ENCODE data around the gene GPR35. TPM values are rescaled to one million over a fixed set of nuclear protein-coding genes. Genes with fewer than 3 reads are reported as not detected.

GPR35 gene
- polyA plus RNA-seq, 3 donors = 30.6 to 37.8 (median 36.3) TPM

DNA sequence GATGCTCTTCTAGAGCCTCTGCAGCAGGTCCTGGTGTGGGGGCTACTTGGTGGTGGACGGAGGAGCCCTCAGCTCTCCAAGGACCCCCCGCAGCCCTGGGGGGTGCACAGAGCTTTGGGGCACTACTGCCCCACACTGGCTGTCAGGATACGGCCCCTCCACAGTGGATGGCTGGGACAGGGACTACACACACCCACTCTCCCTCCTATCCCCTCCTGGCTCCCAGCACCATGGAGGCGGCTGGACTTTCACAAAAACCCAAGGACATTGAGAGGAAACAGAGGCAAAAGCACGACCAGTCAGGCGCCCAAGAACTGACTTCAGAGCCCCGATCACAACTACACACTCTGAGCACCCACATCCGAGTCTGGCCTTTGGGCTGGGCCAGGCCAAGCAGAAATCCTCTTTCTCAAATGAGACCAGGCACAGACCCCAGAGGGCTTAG lies 12.6 kb downstream of the GPR35 start:
- Histone ChIP-seq H3K27me3 (ENCODE audit: control insufficient read depth in 2 of 2, insufficient read depth in 2 of 2, low read length in 2 of 2) (no peaks in the 10 kb centered on the region), H3K4me3 (replicated peaks in 1 of 3; ENCODE audit: low read depth in 2 of 3, low read length in 3 of 3) (no peak overlapping the region), H3K27ac (ENCODE audit: low read depth in 1 of 2, low read length in 2 of 2) (no peak overlapping the region), H3K9ac (ENCODE audit: insufficient read depth, low read length, poor library complexity, severe bottlenecking) (no peak overlapping the region), H4K20me1 (ENCODE audit: insufficient read depth, low read length) (no peaks in the 10 kb centered on the region), H3K9me3 (replicated peaks in 1 of 2; ENCODE audit: control insufficient read depth in 1 of 2, insufficient read depth in 1 of 2, low read length in 2 of 2) (peaks cover 8 to 18% of the 10 kb centered on the region in 2 donors), H2AFZ (ENCODE audit: insufficient read depth, low read depth, low read length, poor library complexity, severe bottlenecking) (no peak overlapping the region), H3K36me3 (replicated peaks in 1 of 2; ENCODE audit: control insufficient read depth in 1 of 2, insufficient read depth in 2 of 2, low read length in 2 of 2) (no peaks in the 10 kb centered on the region), H3K4me2 (replicated peaks; ENCODE audit: extremely low read depth, low read length, poor library complexity, severe bottlenecking) (no peak overlapping the region), H3K79me2 (ENCODE audit: insufficient read depth, low read length) (no peaks in the 10 kb centered on the region), H3K4me1 (ENCODE audit: control insufficient read depth in 1 of 2, insufficient read depth in 2 of 2, low read length in 2 of 2) (peaks cover 8 to 20% of the 10 kb centered on the region in 2 donors)
- Mint-ChIP-seq H3K36me3 (peaks cover 0 to 3% of the 10 kb centered on the region in 2 donors), H3K4me1 (peaks cover 12% of the 10 kb centered on the region), H3K9me3 (peaks cover 12 to 39% (median 22%) of the 10 kb centered on the region in 7 donors), H3K27me3 (ENCODE audit: low read depth in 3 of 3) (peaks cover 3 to 10% (median 7%) of the 10 kb centered on the region in 3 donors), H3K27ac (peak overlapping the region in 2 of 7 donors; percentile 4 to 12), H3K4me3 (no peak overlapping the region)
- no peak for TF ChIP-seq CTCF (IDR thresholded peaks at IDR 0.05)
- intact Hi-C loops (cut with micrococcal nuclease) = no loop called here
- DNase-seq = no peak
- WGBS (ENCODE audit: insufficient coverage) = 89% methylated on average over 8 of the region's 8 CpGs

GRCh38 chr2:240638512-240639160 lies 13.4 kb downstream of the GPR35 start:
- no peak overlapping the region for H3K4me3 Mint-ChIP-seq
- no peak overlapping the region for H3K4me3 ChIP-seq (replicated peaks in 1 of 3; ENCODE audit: low read depth in 2 of 3, low read length in 3 of 3)
- no peak overlapping the region for H2AFZ ChIP-seq (ENCODE audit: insufficient read depth, low read depth, low read length, poor library complexity, severe bottlenecking)
- H3K27ac ChIP-seq (ENCODE audit: low read depth in 1 of 2, low read length in 2 of 2) = no peak overlapping the region
- H3K27ac Mint-ChIP-seq = peak overlapping the region in 1 of 7 donors; percentile 4
- peaks cover 0 to 2% of the 10 kb centered on the region in 2 donors for H3K36me3 Mint-ChIP-seq
- H3K9ac ChIP-seq (ENCODE audit: insufficient read depth, low read length, poor library complexity, severe bottlenecking) = no peak overlapping the region
- intact Hi-C loops (cut with micrococcal nuclease) = no loop called here
- DNase-seq = peak in 1 of 3 donors; percentile 1
- 89% methylated on average over 14 of the region's 18 CpGs for WGBS (ENCODE audit: insufficient coverage)
- no peak for TF ChIP-seq CTCF (IDR thresholded peaks at IDR 0.05)
- no peaks in the 10 kb centered on the region for H3K27me3 ChIP-seq (ENCODE audit: control insufficient read depth in 2 of 2, insufficient read depth in 2 of 2, low read length in 2 of 2)
- H3K9me3 Mint-ChIP-seq = peaks cover 6 to 32% (median 14%) of the 10 kb centered on the region in 7 donors
- H4K20me1 ChIP-seq (ENCODE audit: insufficient read depth, low read length) = no peaks in the 10 kb centered on the region
- H3K4me2 ChIP-seq (replicated peaks; ENCODE audit: extremely low read depth, low read length, poor library complexity, severe bottlenecking) = no peak overlapping the region
- H3K27me3 Mint-ChIP-seq (ENCODE audit: low read depth in 3 of 3) = peaks cover 6 to 8% (median 7%) of the 10 kb centered on the region in 3 donors
- no peaks in the 10 kb centered on the region for H3K79me2 ChIP-seq (ENCODE audit: insufficient read depth, low read length)
- peaks cover 6 to 16% of the 10 kb centered on the region in 2 donors for H3K9me3 ChIP-seq (replicated peaks in 1 of 2; ENCODE audit: control insufficient read depth in 1 of 2, insufficient read depth in 1 of 2, low read length in 2 of 2)
- peaks cover 12% of the 10 kb centered on the region for H3K4me1 Mint-ChIP-seq
- peaks cover 8 to 20% of the 10 kb centered on the region in 2 donors for H3K4me1 ChIP-seq (ENCODE audit: control insufficient read depth in 1 of 2, insufficient read depth in 2 of 2, low read length in 2 of 2)
- no peaks in the 10 kb centered on the region for H3K36me3 ChIP-seq (replicated peaks in 1 of 2; ENCODE audit: control insufficient read depth in 1 of 2, insufficient read depth in 2 of 2, low read length in 2 of 2)

Measured in CD14-positive monocyte (primary cell).